ENCODE results near the gene UBQLN4.
A peak's percentile ranks its signal among the peaks of the same experiment; 100 is the strongest.

GRCh38 chr1:156025876-156026275 is 27.7 kb downstream of the UBQLN4 start:
- peak; percentile 37 for TF ChIP-seq CTCF (IDR thresholded peaks at IDR 0.05; ENCODE audit: low read depth, low read length)
- no peak for TF ChIP-seq POLR2A (IDR thresholded peaks at IDR 0.05; ENCODE audit: extremely low read depth, insufficient read length)
- TF ChIP-seq MAX (IDR thresholded peaks at IDR 0.05; ENCODE audit: low read depth, low read length) = no peak
- TF ChIP-seq MYC (IDR thresholded peaks at IDR 0.05; ENCODE audit: low read depth, low read length) = no peak

All from NB4 (cell line).